Coronary artery (tissue), 2 donors: Measurements from ENCODE around the gene GNS.
A peak's percentile ranks its signal among the peaks of the same experiment; 100 is the strongest.
"Not testable (repeated sequence)": the region's sequence is repeated elsewhere in the genome, so short reads cannot be mapped to it uniquely, and the experiment has no call there.

Experiments used
- DNase-seq: peaks from one replicate; pipeline ENCODE4 v3.0.0-alpha.2; 2017; ENCODE audit warnings: low spot score
- H3K27ac ChIP-seq, 2 donors: fragments of 200-600 bp; sonication (generic); one replicate each; pipeline ENCODE4 v1.5.1; 2016 to 2019
- H3K4me3 ChIP-seq: fragments of 200-600 bp; sonication (generic); 2 replicates; pipeline ENCODE4 v1.5.1; 2016; ENCODE audit warnings: mild to moderate bottlenecking, moderate library complexity
- TF ChIP-seq, protein P1 (sequence below): fragments of 200-600 bp; sonication (generic); IDR thresholded peaks from one replicate; pipeline ENCODE4 v1.5.1; 2019; ENCODE audit warnings: antibody characterized with exemption

GNS gene

DNA sequence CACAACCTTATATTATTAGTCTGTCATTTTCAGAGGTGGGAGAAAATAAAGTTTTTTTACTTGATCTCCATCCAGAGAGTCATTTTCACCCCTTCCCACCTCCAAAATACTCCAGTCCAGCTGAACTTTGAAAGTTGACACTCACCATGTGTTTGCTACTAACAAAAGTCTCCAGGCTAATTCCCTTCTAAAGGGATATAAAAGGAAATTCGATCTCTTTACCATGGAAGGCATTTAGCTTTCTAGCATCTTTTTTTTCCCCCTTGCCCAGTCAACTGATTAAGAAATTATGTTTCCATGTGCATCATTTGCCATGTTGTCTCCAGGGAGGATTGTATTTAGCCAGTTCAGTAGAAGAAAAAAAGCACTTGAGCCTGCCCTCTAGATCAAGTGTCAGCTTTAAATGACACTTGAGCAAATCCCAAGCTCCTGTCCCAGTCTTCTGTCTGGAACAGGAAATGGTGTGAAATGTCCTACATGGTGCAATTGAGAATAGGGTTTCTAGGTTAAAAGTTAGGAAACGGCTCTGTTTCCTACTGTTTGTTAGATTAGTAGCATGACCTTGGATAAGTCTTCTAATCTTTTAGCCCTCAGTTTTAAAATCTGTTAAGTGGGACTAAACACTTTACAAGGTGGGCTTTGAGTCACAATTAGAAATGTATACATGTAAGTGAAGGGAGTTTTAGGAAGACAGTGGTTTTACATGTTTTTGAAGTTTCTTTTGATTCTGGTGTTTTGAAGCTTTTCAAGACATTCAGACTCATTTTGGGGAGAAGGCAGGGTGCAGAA lies 67.2 kb downstream of the GNS start:
- TF ChIP-seq, protein P1, sequence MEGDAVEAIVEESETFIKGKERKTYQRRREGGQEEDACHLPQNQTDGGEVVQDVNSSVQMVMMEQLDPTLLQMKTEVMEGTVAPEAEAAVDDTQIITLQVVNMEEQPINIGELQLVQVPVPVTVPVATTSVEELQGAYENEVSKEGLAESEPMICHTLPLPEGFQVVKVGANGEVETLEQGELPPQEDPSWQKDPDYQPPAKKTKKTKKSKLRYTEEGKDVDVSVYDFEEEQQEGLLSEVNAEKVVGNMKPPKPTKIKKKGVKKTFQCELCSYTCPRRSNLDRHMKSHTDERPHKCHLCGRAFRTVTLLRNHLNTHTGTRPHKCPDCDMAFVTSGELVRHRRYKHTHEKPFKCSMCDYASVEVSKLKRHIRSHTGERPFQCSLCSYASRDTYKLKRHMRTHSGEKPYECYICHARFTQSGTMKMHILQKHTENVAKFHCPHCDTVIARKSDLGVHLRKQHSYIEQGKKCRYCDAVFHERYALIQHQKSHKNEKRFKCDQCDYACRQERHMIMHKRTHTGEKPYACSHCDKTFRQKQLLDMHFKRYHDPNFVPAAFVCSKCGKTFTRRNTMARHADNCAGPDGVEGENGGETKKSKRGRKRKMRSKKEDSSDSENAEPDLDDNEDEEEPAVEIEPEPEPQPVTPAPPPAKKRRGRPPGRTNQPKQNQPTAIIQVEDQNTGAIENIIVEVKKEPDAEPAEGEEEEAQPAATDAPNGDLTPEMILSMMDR = no peak
- DNase-seq = no peak
- peak overlapping the region; percentile 19 to 44 for H3K27ac ChIP-seq
- H3K4me3 ChIP-seq = no peak overlapping the region

DNA sequence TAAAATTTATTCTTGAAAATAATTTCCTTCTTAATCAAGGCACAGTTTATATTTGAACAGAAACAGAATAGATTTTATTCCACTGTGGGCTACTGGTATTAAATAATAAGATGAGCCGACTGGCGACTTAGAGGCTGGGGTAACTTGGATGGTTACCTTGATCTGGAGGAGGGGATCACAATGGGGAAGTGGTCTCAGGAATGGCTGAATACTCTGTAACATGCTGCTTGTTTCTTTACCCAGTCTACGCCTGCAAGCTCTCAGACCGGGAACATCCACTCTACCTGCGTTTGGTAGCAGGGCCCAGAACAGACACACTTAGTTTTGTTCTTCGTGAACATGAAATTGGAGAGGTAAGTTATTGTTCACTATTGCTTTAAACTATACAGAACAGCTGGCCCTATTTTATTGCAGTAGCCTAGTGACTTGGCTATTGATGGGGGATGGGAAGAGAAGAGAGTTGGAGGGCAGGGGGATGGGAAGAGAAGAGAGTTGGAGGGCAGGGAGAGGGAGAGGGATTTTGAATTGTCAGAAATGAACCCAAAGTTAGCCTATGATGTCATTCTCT lies 67.9 kb downstream of the GNS start:
- H3K4me3 ChIP-seq = no peak overlapping the region
- H3K27ac ChIP-seq = peak overlapping the region; percentile 19 to 44

DNA sequence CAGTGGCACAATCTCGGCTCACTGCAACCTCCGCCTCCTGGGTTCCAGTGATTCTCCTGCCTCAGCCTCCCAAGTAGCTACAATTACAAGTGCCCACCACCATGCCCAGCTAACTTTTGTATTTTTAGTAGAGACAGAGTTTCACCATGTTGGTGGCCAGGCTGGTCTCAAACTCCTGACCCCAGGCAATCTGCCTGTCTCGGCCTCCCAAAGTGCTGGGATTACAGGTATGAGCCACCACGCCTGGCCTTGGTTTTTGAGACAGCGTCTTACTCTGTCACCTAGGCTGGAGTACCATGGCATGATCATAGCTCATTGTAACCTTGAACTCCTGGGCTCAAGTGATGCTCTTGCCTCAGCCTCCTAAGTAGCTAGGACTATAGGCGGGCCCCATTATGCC lies 69.0 kb downstream of the GNS start:
- not testable (repeated sequence) for H3K4me3 ChIP-seq, DNase-seq, H3K27ac ChIP-seq

More for the DNA sequence above, 67.9 kb downstream of the GNS start:
- TF ChIP-seq, protein P1 = no peak
- DNase-seq = no peak

DNA sequence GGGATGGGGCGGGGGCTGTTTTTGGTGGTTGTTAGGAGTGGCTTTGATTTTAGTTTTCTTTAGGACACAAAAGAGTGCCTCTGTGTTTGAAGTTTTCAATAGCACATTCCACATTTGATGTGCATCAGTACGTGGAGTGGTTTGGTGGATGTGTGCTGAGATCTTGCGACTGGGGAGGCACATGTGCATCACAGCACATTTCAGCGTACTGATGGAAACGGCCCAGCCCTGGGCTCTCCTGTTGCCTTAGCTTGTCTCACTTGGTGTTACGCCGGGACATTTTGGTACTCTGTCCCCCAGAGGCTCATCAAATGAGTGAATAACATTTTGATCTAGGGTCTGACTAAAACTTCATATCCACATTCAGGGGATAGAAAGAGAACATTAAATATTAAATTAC lies 70.5 kb downstream of the GNS start:
- TF ChIP-seq, protein P1 = no peak

DNA sequence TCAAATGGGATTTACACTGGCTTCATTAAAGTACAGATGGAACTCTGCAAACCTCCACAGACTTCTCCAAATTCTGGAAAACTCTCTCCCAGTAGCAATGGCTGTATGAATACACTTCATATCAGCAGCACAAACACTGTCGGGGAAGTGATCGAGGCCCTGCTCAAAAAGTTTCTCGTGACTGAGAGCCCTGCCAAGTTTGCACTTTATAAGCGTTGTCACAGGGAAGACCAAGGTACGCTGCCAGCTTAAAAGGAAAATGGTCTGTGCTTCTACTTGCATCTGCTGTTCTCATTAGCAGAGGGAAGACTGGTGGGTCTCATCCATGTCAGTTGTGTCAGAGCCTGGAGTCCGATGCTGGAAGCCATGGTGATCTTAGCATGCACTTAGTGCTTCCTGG lies 71.0 kb downstream of the GNS start:
- peak overlapping the region; percentile 17 to 24 for H3K27ac ChIP-seq
- peak overlapping the region; percentile 13 for H3K4me3 ChIP-seq

More for the DNA sequence above, 70.5 kb downstream of the GNS start:
- no peak for DNase-seq
- Histone ChIP-seq H3K27ac (peak overlapping the region in 1 of 2 donors; percentile 24), H3K4me3 (no peak overlapping the region)

DNA sequence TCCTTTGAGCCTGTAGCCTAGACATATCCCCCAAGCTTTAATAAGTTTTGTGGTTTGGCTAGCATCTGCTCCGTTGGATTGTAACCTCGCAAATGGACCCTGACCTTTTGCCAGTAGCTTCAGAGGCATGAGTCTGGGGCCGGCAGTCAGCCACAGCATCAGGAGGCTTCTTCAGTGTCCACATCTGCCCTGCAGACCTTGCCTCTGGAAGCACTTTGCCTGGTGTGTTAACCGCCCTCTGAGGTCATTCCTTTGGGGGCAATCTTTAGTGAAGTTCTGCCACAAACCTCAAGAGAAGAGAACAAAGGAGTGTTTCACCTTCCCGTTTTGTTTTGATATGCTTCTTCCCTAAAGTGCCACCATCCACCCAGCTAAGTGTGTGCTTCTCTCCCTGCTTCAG lies 71.4 kb downstream of the GNS start:
- H3K4me3 ChIP-seq = peak overlapping the region; percentile 13
- TF ChIP-seq, protein P1 = no peak
- H3K27ac ChIP-seq = peak overlapping the region; percentile 17 to 24
- DNase-seq = no peak

More for the DNA sequence above, 71.0 kb downstream of the GNS start:
- no peak for DNase-seq
- TF ChIP-seq, protein P1 = no peak

DNA sequence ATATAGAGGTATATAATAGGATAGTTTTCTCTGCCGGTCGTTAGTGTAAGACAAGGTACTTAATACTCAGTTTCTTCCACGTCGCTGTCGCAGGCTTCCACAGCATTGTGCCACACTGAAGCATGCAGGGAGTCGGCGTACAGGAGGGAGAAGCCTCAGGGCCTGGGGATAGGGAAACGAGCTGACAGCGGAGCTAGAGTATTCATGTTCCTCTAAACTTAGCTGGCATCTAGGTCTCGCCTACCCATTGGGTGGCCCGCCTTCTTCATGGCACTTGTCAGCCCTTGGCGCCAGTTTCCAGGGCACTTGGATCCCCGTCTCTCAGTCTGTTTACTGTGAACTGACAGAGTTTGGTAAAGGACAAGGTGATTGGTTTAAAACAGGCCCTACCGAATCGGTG lies 73.6 kb downstream of the GNS start:
- no peak for DNase-seq
- TF ChIP-seq, protein P1 = no peak
- no peak overlapping the region for H3K27ac ChIP-seq
- H3K4me3 ChIP-seq = no peak overlapping the region
